ENCODE results near the gene RASGEF1B. TPM values are rescaled to one million over a fixed set of nuclear protein-coding genes. Genes with fewer than 3 reads are reported as not detected.

The RASGEF1B gene
- total and polyA plus RNA-seq, 2 of the 4 experiments (the other 2 are of a cell fraction) = 0.09 to 0.36 TPM

- no peak overlapping the region for H3K14ac ChIP-seq (replicated peaks; ENCODE audit: low read depth, low read length)
- peak overlapping the region; percentile 84 for H2BK5ac ChIP-seq (ENCODE audit: low read depth, low read length, poor library complexity, severe bottlenecking)
- no peaks in the 10 kb centered on the region for H4K20me1 ChIP-seq (ENCODE audit: insufficient read depth, low read length)
- WGBS, 2 experiments (ENCODE audit: extremely low coverage in 2 of 2, insufficient read length in 1 of 2) = no CpG with 5 or more reads among the region's 4 CpGs
- peak overlapping the region; percentile 62; the same call in 1 of the 2 replicates for H2BK20ac ChIP-seq (ENCODE audit: low read depth, low read length)
- in situ Hi-C loops (cut with MboI; ENCODE audit: low sequenced_read_pairs) = no loop called here
- no peak overlapping the region for H2AK5ac ChIP-seq (ENCODE audit: low read depth, low read length)
- peak overlapping the region; percentile 51; the same call in 1 of the 2 replicates for H4K5ac ChIP-seq (ENCODE audit: low read depth, low read length)
- BruUV-seq (replicated peaks) = no TSS peak
- peak overlapping the region; percentile 98; the same call in 1 of the 2 replicates for H3K18ac ChIP-seq (ENCODE audit: low read depth, low read length)
- H3K79me1 ChIP-seq (ENCODE audit: low read depth in 1 of 2, low read length in 2 of 2) = no peaks in the 10 kb centered on the region
- peak overlapping the region; percentile 76; the same call in 1 of the 2 replicates for H3K4ac ChIP-seq (ENCODE audit: low read depth, low read length)
- H3K4me2 ChIP-seq (ENCODE audit: low read depth, low read length) = no peak overlapping the region
- H3K4me3 ChIP-seq (ENCODE audit: insufficient read depth, low read depth, low read length) = no peak overlapping the region
- POLR2A ChIA-PET (ENCODE audit: unreplicated experiment) = no interaction called here
- no peak overlapping the region for H2AFZ ChIP-seq (replicated peaks; ENCODE audit: low read length, poor library complexity)
- peak; percentile 59 for ATAC-seq (ENCODE audit: low read depth)
- H3K9me3 ChIP-seq (ENCODE audit: control insufficient read depth, insufficient read depth, low read length) = no peaks in the 10 kb centered on the region
- H2BK15ac ChIP-seq (ENCODE audit: low read depth, low read length) = peak overlapping the region; percentile 48; the same call in 1 of the 3 replicates
- peak overlapping the region; percentile 20; the same call in 1 of the 2 replicates for H2BK120ac ChIP-seq (ENCODE audit: low read depth, low read length)
- H3K27ac ChIP-seq (ENCODE audit: insufficient read depth, low read length) = peak overlapping the region; percentile 95; the same call in 1 of the 2 replicates
- peak; percentile 58 for DNase-seq
- no peaks in the 10 kb centered on the region; the same call in 1 of the 2 replicates for H3K36me3 ChIP-seq (ENCODE audit: control insufficient read depth, insufficient read depth, low read length)
- TF ChIP-seq NFE2L2 (IDR thresholded peaks at IDR 0.05; ENCODE audit: low read depth, low read length) = no peak
- no peak for TF ChIP-seq MAZ (IDR thresholded peaks at IDR 0.05; ENCODE audit: borderline replicate concordance, low read depth, low read length)
- no peak for TF ChIP-seq BHLHE40 (IDR thresholded peaks at IDR 0.05; ENCODE audit: low read depth, low read length)
- TF ChIP-seq POLR2A (IDR thresholded peaks at IDR 0.05; ENCODE audit: low read depth, low read length) = no peak
- no peak for TF ChIP-seq CTCF (conservative IDR thresholded peaks at IDR 0.05; ENCODE audit: low read depth, low read length)
- TF ChIP-seq MXI1 (IDR thresholded peaks at IDR 0.05; ENCODE audit: borderline replicate concordance, low read depth, low read length) = no peak
- no peak for TF ChIP-seq CHD1 (IDR thresholded peaks at IDR 0.05; ENCODE audit: low read depth, low read length)
- no peak for TF ChIP-seq MAFK (IDR thresholded peaks at IDR 0.05; ENCODE audit: low read depth, low read length)
- no peak for TF ChIP-seq CEBPB (IDR thresholded peaks at IDR 0.05; ENCODE audit: low read depth, low read length)
- TF ChIP-seq USF2 (IDR thresholded peaks at IDR 0.05; ENCODE audit: low read depth, low read length) = no peak
- TF ChIP-seq RFX5 (IDR thresholded peaks at IDR 0.05; ENCODE audit: low read depth, low read length) = no peak
- TF ChIP-seq SMC3 (IDR thresholded peaks at IDR 0.05; ENCODE audit: low read depth, low read length) = no peak
- H2AK9ac ChIP-seq (replicated peaks; ENCODE audit: low read depth, low read length, poor library complexity) = no peak overlapping the region
- CTCF ChIA-PET = no interaction called here
- H4K91ac ChIP-seq (ENCODE audit: insufficient read depth, low read depth, low read length) = peak overlapping the region; percentile 70; the same call in 1 of the 2 replicates
- no peak overlapping the region for H3K9ac ChIP-seq (ENCODE audit: low read depth, low read length)
- H3K23ac ChIP-seq (ENCODE audit: low read depth, low read length) = no peak overlapping the region
- no peaks in the 10 kb centered on the region for H3K27me3 ChIP-seq (ENCODE audit: control insufficient read depth, insufficient read depth, low read length)
- H3K4me1 ChIP-seq (ENCODE audit: control insufficient read depth, insufficient read depth, low read length) = peaks cover 15% of the 10 kb centered on the region
- intact Hi-C loops (cut with micrococcal nuclease) = loop anchor here (1.0 kb wide), 1 partner anchor 17 kb away; no protein-coding TSS in a partner anchor
- H4K8ac ChIP-seq (ENCODE audit: low read depth in 2 of 2, low read length in 2 of 2) = peak overlapping the region; percentile 39 to 46; a peak in 2 of 4 replicates
- no peak overlapping the region for H3K56ac ChIP-seq (ENCODE audit: extremely low read depth, insufficient read depth, low read length)
- dilution Hi-C loops (cut with HindIII; ENCODE audit: low sequenced_read_pairs, unreplicated experiment) = no loop called here
- H3K9me1 ChIP-seq (ENCODE audit: insufficient read depth, low read length) = no peaks in the 10 kb centered on the region
Observed at GRCh38 chr4:81442484-81443085, 29.1 kb downstream of the RASGEF1B start.

Data from IMR-90 (cell line).